HG02938 (cell line): ENCODE results near the gene CXADR.
A peak's percentile ranks its signal among the peaks of the same experiment; 100 is the strongest.
"Not testable (repeated sequence)": the region's sequence is repeated elsewhere in the genome, so short reads cannot be mapped to it uniquely, and the experiment has no call there.

ENCODE experiments used
- ATAC-seq: cut with Tn5 transposase; IDR thresholded peaks from one replicate; pipeline ENCODE4 v1.9.1; 2021; ENCODE audit warnings: mild to moderate bottlenecking, moderate library complexity; ENCODE audit not compliant: unreplicated experiment

CXADR gene

DNA sequence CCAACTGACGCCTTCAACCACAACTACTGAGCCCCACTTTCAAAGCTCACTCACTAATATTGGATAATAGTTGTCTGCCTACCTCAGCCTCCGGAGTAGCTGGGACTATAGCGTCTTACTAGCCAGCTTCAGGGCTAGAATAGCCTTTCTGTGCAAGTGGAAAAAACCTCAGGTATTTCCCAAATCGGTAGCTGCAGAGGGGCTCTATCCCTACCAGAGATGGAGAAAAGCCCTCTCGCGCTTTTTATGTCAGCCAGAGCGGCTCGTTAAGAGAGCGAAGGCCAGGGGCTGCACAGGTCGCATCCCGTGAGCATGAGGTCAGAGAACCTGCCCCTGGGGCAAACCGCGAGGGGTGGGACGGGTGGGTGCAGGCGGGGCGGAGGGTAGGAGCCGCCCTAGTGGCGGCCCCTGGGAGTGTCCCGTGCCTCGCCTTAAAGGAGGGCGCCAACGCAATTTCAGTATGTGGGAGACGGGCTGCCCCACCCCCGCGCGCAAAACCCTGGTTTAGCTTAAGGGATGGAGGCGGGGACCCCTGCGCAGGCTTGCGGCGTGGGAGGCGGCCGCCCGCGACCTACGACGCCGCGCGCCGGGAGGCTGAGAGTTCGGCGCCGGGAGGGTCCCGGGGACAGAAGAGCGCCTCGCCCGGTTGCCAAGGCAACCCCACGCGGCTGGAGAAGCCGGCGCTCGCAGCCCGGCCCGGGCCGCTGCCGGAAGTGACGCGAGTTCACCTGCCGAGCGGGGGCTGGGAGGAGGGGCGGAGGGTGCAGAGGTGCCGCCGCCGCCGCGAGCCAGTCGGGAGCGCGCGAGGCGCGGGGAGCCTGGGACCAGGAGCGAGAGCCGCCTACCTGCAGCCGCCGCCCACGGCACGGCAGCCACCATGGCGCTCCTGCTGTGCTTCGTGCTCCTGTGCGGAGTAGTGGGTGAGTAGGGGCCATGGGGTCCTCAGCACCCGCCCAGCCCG is at the start of gene CXADR:
TSS of gene CXADR (plus strand) at position 791 of the 961 bp plus-strand sequence. CDS start at position 878, 87 bp downstream.
- ATAC-seq = peak; percentile 80

DNA sequence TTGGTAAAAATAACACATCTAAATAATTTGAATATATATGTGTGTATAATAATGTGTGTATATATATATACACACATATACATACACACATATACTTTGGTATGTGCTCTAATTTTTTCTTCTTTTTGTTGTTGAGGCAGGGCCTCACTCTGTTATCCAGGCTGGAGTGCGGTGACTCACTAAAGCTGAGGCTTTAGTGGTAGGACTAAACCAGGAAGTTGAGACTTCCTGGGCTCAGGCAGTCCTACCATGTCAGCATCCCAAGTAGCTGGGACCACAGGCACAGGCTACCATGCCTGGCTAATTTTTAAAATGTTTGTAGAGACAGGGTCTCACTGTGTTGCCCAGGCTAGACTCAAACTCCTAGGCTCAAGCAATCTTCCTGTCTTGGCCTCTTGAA is 46.7 kb upstream of the CXADR start:
- no peak for ATAC-seq

DNA sequence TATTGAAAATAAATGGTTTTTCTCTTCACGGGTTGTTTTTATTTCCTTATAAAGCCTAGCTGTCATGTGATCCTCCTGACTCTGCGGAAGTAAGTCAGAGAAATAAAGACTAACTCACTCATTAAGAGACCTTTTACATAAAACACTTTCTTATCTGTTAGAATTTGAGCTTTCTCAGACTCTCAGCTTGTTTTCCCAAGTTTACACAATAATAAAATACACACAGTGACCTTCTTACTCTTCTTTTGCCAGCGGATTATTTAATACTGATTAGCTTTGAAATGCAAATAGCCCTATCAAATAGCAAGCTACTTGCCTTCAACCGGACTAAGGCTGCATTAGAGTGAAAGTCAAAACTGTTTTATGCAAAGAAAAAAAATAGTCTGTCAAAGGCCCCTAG is 45.5 kb upstream of the CXADR start:
- ATAC-seq = no peak

DNA sequence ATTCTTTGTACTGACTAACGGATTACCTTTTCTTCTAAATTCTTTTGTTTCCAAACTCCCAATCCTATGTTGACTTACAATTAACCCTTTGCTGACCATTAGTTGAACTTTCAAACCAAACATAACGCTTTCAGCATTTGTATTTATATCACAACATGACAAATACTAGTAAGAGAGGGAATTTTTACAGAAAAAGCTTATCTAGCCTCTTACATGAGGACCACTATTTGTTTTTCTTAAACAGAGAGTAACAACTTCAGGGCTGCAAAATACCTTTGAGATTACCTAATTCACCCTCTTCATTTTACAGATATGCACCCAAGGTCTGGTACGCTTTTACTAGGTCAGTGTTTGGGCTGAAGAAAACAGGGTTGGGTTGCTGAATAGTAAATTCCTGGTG is 45.0 kb upstream of the CXADR start:
- ATAC-seq = no peak

DNA sequence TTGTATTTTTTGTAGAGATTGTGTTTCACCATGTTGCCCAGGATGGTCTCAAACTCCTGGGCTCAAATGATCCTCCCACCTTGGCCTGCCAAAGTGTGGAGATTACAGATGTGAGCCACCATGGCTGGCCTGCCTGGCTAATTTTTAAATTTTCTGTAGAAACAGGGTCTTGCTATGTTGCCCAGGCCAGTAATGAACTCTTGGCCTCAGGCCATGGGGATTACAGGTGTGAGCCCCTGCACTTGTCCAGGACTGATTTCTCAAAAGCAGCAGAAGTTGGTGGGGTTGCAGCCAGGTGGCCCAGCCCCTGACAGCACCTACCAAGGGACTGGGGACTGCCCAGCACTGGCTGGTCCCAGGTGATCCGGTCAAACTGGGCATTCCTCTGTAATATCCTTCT is 44.1 kb upstream of the CXADR start:
- no peak for ATAC-seq

DNA sequence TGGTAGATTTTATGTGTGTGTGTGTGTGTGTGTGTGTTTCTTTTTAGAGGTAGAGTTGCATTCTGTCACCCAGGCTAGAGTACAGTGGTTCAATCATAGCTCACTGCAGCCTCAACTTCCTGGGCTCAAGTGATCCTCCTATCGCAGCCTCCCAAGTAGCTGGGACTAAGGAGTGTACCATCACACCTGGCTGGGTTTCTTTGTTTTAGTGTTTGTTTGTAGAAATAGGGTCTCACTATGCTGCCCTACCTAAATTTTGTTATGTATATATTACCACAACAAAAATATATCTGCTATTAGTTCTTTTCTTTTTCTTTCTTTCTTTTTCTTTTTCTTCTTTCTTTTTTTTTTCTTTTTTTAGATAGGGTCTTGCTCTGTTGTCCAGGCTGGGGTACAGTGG is 43.1 kb upstream of the CXADR start:
- ATAC-seq = no peak

DNA sequence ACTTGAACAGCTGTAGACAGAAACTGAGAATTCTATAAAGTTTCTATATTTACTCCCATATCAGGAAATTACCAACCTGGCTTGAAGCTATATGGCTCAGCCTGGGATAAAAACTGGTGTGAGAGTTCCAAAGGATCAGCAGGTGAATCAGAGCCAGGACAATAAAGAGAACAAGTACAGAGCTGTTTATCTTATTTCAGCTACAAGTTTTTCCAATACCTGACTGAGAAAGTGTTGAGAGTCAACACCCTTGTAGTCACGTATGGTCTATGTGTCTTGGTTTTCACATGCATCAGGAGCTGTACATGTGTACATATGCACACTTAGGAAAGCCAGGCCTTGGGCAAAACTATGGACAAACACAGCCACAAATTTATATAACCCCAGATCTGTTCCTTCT is 40.7 kb upstream of the CXADR start:
- ATAC-seq = no peak

DNA sequence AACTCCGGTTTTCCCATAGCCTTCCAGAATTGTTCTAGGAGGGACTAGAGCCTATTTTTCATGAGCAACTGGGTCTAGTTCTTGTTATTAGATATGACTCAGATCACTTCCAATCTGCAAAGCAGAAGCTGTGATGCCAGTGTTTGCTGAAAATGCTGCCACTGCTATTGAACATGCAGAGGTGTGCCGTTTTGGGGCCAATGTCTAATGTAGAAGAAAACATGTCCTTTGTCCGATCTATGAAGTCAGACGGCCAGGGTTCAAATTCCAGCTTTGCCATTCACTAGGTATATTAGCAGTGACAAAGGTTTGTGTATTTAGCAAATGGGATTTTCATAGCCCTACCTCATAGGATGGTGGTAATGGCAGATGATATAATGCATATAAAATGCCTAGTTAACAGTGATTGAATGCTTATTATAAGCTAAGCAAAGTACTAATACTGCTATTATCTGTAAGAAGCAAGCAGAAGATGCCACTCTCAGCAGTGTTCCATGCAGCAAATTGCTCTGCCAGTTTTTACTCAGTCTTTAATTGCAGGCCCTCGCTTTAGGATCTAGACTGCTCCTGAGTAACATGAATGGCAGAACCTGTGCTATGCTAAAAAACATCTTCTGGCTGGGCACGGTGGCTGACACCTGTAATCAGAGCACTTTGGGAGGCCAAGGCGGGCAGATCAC is 40.1 kb upstream of the CXADR start:
- no peak for ATAC-seq

DNA sequence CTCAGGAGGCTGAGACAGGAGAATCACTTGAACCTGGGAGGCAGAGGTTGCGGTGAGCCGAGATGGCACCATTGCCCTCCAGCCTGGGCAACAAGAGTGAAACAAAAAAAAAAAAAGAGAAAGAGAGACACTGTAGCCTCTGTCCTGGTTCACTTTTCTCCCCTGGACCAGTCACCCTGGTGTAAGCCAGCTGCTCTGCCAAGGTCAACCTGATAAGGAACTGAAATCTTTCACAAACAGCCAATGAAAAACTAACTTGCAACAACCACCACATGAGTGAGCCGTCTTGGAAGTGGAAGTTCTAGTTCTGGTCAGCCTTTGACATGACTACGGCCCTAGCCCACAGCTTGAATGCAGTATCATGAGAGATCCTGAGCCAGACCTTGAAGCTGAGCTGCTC is 36.8 kb upstream of the CXADR start:
- ATAC-seq = no peak

DNA sequence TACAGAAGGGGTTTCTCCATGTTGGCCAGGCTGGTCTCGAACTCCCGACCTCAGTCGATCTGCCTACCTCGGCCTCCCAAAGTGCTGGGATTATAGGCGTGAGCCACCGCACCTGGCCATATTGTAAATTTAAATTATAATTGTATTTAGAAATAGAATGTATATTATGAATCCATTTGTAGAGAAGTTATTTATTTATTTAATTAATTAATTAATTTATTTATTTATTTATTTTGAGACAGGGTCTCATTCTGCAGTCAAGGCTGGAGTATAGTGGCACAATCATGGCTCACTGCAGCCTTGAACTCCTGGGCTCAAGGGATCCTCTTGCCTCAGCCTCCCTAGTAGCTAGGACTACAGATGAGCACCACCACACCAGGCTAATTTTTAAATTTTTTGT is 34.7 kb upstream of the CXADR start:
- ATAC-seq = not testable (repeated sequence)

DNA sequence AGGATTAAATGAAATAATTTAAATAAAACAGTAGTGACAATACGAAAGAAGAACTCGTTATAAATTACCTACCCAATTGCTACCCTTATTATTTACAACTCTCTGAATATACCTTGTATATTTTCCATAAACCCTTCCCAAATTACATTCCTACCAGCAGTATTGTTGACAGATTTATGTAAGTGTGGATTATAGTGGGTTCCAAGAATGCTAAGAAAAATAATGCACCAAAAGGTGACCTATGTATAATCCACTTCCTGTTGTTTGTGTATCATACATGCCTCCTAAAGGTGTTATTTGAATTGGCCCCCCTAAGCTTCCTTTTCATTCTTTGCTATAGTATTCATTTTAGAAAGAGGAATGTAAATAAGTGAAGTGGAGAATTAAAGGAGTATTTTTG is 33.2 kb upstream of the CXADR start:
- no peak for ATAC-seq

DNA sequence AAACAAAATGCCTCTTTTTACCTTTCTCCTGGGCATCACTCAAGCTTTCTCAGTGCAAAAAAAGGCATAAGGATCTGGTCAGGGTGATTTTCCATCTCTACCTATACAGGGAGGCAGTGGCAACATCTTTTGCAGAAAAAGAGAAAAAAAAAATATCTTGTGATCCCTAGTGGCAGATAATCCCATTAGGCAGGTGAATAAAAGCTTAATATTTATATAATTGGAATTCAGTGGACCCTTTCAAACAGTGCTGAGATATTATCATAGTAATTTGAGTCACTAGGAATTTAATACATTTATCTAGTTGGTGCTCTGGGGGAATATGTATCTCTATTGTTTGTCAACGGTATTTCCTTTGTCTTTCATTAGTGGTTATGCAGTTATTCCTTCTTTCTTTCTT is 29.9 kb upstream of the CXADR start:
- ATAC-seq = no peak

DNA sequence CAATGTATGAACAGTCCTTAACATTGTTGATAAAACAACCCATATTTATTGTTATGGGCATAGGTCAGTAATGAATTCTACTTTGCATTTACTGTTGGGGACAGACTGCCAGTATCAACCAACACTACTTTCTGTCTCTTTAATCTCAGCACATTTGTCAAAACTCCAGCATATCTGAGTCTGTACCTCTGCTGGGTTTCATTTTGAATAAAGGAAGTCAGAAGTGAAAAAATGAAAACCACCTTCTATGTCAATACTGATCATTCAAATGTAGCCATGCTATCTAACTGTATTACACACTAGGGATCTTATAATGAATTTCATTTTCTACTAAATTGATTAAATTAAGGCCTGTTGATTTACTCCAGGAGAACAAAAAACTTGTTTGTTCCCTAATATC is 24.2 kb upstream of the CXADR start:
- ATAC-seq = peak; percentile 82

DNA sequence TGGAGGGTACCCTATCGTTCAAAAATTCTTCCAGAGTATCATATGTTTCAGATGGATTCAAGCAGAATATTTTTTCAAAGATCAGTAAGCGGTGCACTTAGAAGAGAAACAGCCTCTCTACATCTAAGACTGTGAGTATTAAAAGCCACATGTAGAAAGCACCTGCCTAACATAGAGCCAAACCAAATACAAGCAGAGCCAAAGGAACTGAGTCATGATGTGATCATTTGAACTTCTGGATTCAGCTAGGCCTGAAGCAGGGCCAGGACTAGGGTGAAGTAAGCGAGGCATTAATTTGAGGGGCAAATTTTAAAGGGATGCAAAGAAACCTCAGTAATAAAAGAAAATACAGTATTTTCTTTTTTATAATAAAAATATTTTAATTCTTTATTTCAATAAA is 23.3 kb upstream of the CXADR start:
- ATAC-seq = not testable (repeated sequence)

DNA sequence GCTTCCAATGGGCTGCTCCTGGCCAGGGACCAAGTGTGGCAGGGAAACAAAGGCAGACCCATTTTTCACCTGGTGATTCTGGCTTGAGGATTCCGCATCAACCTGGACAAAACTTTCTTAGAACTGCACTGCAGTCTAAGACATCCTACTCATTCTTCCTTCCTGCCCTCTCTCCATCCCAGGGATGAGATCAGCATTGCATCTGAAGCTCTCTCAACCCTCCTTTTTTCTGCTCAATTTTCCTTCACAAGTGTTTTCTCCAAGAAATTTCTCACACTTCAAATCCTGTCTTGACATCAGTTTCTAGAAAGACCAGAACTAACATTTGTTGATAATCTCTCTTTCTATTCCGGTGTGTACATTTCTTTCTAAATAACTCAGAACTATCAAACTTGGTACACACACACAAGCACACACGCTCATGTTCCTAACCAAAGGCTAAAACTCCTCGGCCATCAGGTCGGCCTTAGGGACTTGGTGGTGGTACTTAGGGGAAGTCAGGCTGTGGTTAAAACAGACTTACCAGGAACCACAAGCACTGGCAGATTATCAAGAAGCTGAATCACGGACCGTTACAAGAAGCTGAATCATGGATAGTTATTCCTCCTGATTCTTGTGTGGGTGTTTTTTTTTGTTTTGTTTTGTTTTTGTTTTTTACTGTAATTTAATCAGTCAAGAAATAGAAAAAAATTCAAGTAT is 21.0 kb upstream of the CXADR start:
- no peak for ATAC-seq

DNA sequence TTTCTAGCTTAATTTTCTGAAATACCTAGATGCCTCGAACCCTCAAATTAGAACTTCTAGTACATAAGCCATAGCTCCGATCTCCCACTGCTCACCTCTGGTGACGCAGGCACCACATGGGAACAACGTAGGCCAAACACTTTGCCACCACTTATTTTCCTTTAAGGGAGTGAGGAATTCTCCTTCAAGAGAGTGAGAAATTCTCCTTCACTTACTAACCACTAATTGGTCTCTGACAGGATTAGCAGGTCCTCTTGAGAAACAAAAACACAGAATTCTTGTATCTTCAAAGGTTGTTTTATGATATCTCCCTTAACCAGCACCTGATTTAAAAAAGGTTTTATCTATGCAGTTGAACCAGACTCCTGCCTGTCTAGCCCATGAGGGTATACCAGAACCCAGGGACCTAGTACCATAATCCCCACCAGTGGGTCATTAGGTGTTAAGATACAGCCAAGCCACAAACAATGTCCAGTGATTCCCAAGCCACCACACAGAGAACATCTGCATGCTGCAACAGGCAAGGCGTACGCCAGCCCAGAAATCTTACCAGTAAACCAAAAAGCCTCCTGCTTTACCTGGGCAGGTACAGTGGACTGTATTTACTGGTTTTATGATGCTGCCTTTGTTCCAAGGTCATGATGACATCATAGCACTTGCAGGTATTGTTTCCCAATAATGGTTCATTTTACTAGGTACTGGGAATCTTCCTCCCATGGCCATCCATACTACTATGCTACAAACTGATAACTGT is 20.3 kb upstream of the CXADR start:
- ATAC-seq = no peak

DNA sequence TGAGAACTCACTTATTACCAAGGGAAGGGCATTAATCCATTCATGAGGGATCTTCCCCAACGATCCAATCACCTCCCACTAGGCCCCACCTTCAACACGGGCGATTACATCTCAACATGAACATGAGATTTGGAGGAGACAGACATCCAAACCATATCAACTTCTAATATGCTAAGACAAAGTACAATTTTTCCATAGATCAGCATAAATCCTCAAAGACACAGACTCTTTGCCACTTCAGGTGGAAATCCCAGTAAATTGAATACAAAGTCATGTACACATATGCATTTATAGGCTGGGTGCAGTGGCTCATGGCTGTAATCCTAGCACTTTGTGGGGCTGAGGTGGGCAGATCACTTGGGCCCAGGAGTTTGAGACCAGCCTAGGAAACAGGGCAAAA is 18.8 kb upstream of the CXADR start:
- ATAC-seq = no peak

DNA sequence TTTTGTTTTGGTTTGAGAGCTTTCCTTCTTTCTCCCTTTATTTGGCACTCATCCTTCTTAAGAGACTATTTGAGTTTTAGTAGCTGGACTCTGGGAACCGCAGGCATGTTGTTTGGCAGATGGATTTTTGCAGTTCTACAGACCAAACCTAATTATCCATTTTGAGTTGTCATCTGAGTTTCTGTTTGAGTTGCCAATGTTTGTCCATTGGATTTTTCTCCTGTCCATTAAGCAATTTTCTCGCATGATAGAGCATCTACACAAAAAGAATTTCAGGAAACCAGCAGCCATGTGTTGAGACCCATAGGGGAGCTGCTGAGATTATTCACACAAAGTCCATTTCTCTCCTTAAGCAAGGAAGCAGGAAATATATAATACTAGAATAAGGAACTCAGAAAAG is 17.2 kb upstream of the CXADR start:
- no peak for ATAC-seq

DNA sequence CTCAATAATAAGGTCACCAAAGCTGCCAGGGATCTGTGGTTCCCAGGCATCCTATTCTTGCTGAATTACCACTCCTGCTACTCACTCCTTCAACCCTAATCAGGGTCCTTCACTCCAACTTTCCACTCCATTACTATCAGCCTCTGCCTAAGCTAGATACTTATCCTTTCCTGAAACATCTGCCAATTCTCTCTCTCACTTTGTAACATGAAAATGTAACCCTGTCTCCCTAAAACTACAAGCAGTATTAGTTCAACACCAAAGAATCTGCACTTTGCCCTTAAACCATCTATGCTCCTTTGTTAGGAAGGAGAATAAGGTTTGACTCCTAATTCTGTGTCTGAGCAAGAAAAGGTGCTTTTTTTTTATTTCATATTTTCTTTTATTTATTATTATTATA is 15.5 kb upstream of the CXADR start:
- ATAC-seq = no peak

DNA sequence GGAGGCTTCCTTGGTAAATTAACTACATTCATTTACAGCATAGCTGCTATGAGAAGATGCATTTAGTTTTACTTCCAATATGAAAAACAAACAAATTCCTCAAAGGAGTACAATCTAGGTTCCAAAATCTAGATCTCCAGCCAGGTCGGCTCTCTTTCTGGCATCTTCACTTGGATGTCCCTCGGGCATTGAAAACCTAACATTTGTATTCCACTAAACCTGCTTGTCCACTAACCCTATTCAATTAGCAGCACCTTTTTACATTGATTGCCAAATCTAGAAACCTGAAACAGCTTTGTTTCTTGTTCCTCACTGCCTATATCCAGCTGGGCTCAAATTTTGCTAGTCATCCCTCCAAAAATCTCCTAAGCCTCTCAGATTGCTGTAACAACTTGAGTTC is 14.3 kb upstream of the CXADR start:
- no peak for ATAC-seq
